ENCODE results near the gene ZSWIM8.
A peak's percentile ranks its signal among the peaks of the same experiment; 100 is the strongest.

Gene ZSWIM8

GRCh38 chr10:73743905-73744663 is 41.3 kb upstream of the ZSWIM8 start, which contains the start of gene SEC24C (continued):
- TF ChIP-seq, protein P1, sequence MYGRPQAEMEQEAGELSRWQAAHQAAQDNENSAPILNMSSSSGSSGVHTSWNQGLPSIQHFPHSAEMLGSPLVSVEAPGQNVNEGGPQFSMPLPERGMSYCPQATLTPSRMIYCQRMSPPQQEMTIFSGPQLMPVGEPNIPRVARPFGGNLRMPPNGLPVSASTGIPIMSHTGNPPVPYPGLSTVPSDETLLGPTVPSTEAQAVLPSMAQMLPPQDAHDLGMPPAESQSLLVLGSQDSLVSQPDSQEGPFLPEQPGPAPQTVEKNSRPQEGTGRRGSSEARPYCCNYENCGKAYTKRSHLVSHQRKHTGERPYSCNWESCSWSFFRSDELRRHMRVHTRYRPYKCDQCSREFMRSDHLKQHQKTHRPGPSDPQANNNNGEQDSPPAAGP (tag by site-specific recombination; IDR thresholded peaks at IDR 0.05): peak; percentile 70
- TF ChIP-seq KLF8 (tag by site-specific recombination; IDR thresholded peaks at IDR 0.05) (peak; percentile 74), ZBTB17 (tag by site-specific recombination; IDR thresholded peaks at IDR 0.05) (peak; percentile 82; the same call in 1 of the 2 replicates), ZNF701 (tag by site-specific recombination; IDR thresholded peaks at IDR 0.05) (no peak), ZNF514 (tag by site-specific recombination; IDR thresholded peaks at IDR 0.05) (no peak), ZBTB11 (tag by site-specific recombination; conservative IDR thresholded peaks at IDR 0.05; ENCODE audit: low read depth) (peak; percentile 96), ZNF654 (tag by site-specific recombination; IDR thresholded peaks at IDR 0.05; ENCODE audit: low read depth) (0 out of 2 replicates have a peak, but pooled peaks have one; percentile 4), ZBTB20 (tag by site-specific recombination; IDR thresholded peaks at IDR 0.05) (peak; percentile 23; the same call in 1 of the 2 replicates), YY1 (tag by site-specific recombination; IDR thresholded peaks at IDR 0.05) (peak; percentile 96), ZNF555 (tag by site-specific recombination; conservative IDR thresholded peaks at IDR 0.05) (peak; percentile 40), ZNF76 (tag by site-specific recombination; IDR thresholded peaks at IDR 0.05; ENCODE audit: borderline replicate concordance, low read depth) (peak; percentile 84), ZNF2 (tag by site-specific recombination; IDR thresholded peaks at IDR 0.05) (peak; percentile 82)
- TF ChIP-seq, protein P2, sequence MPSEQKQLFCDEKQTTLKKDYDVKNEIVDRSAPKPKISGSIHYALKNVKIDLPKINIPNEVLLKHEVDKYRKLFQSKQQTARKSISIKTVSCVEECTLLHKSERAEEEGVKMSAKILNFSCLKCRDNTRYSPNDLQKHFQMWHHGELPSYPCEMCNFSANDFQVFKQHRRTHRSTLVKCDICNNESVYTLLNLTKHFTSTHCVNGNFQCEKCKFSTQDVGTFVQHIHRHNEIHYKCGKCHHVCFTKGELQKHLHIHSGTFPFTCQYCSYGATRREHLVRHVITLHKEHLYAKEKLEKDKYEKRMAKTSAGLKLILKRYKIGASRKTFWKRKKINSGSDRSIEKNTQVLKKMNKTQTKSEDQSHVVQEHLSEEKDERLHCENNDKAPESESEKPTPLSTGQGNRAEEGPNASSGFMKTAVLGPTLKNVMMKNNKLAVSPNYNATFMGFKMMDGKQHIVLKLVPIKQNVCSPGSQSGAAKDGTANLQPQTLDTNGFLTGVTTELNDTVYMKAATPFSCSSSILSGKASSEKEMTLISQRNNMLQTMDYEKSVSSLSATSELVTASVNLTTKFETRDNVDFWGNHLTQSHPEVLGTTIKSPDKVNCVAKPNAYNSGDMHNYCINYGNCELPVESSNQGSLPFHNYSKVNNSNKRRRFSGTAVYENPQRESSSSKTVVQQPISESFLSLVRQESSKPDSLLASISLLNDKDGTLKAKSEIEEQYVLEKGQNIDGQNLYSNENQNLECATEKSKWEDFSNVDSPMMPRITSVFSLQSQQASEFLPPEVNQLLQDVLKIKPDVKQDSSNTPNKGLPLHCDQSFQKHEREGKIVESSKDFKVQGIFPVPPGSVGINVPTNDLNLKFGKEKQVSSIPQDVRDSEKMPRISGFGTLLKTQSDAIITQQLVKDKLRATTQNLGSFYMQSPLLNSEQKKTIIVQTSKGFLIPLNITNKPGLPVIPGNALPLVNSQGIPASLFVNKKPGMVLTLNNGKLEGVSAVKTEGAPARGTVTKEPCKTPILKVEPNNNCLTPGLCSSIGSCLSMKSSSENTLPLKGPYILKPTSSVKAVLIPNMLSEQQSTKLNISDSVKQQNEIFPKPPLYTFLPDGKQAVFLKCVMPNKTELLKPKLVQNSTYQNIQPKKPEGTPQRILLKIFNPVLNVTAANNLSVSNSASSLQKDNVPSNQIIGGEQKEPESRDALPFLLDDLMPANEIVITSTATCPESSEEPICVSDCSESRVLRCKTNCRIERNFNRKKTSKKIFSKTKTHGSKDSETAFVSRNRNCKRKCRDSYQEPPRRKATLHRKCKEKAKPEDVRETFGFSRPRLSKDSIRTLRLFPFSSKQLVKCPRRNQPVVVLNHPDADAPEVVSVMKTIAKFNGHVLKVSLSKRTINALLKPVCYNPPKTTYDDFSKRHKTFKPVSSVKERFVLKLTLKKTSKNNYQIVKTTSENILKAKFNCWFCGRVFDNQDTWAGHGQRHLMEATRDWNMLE (tag by site-specific recombination; conservative IDR thresholded peaks at IDR 0.05; ENCODE audit: low read depth): peak; percentile 98

GRCh38 chr10:73744664-73744975 is 40.8 kb upstream of the ZSWIM8 start:
- Histone ChIP-seq H3K27ac (ENCODE audit: extremely low read depth, low read depth, low read length) (peak overlapping the region; percentile 63; the same call in 1 of the 2 replicates), H3K36me3 (ENCODE audit: control insufficient read depth in 2 of 2, insufficient read depth in 1 of 2, low read length in 2 of 2) (peaks cover 21 to 36% of the 10 kb centered on the region in 2 experiments), H3K4me3 (ENCODE audit: low read depth, low read length) (peak overlapping the region; percentile 97), H3K4me1 (ENCODE audit: control insufficient read depth, insufficient read depth, low read length) (no peaks in the 10 kb centered on the region), H3K9me3 (ENCODE audit: control insufficient read depth, insufficient read depth, low read depth, low read length) (no peaks in the 10 kb centered on the region)
- POLR2A ChIA-PET: interaction anchor here (0.9 to 5.4 kb wide), 6 partner anchors 11 to 239 kb away, joined by 3 to 48 read pairs (median 10); partner anchors contain the start of gene CHCHD1
- CTCF ChIA-PET: interaction anchor here (0.7 kb wide), 1 partner anchor 103 kb away, joined by 3 read pairs; no protein-coding TSS in a partner anchor
- no peak for TF ChIP-seq ZFP41 (tag by site-specific recombination; IDR thresholded peaks at IDR 0.05; ENCODE audit: borderline replicate concordance)
- TF ChIP-seq ZNF335 (tag by site-specific recombination; conservative IDR thresholded peaks at IDR 0.05): no peak
- no peak for TF ChIP-seq YY1 (tag by site-specific recombination; IDR thresholded peaks at IDR 0.05)
- TF ChIP-seq KLF9 (tag by site-specific recombination; IDR thresholded peaks at IDR 0.05; ENCODE audit: low read depth): peak; percentile 73
- no peak for TF ChIP-seq KLF1 (tag by site-specific recombination; IDR thresholded peaks at IDR 0.05)
- no peak for TF ChIP-seq GFI1B (tag by site-specific recombination; IDR thresholded peaks at IDR 0.05)
- TF ChIP-seq ZBTB17 (tag by site-specific recombination; IDR thresholded peaks at IDR 0.05): peak; percentile 23
- no peak for TF ChIP-seq PRDM1 (tag by site-specific recombination; IDR thresholded peaks at IDR 0.05)
- 0 out of 2 replicates have a peak, but pooled peaks have one; percentile 4 for TF ChIP-seq ZFP69B (tag by site-specific recombination; IDR thresholded peaks at IDR 0.05)

All from HEK293 (cell line).